MCF 10A (cell line): ENCODE measurements around the gene KCNE3. TPM values are rescaled to one million over a fixed set of nuclear protein-coding genes. Genes with fewer than 3 reads are reported as not detected.
A peak's percentile ranks its signal among the peaks of the same experiment; 100 is the strongest.

Source experiments
- BruUV-seq: library from RNA; stranded (reverse); fragments of 400-500 nt; replicated peaks from 2 replicates; lab custom pipeline; 2021; lab: Mats Ljungman, UMichigan
- CTCF ChIA-PET: fragments of 300-600 bp; sonication (Branson Sonifier 250); formaldehyde crosslinking; extraction: SDS; loops from one replicate; lab custom pipeline; 2021; ENCODE audit warnings: antibody characterized with exemption, inconsistent platforms; lab: Yijun Ruan, JAX
- POLR2A ChIA-PET: fragments of 300-600, 350-650 bp; sonication (Branson Sonifier 250); formaldehyde crosslinking; extraction: SDS; loops from one replicate; lab custom pipeline; 2020; ENCODE audit warnings: antibody characterized with exemption, inconsistent platforms; lab: Yijun Ruan, JAX
- DNase-seq: peaks from one replicate; pipeline ENCODE4 v3.0.0-alpha.2; 2018; ENCODE audit not compliant: unreplicated experiment
- H3K27ac Mint-ChIP-seq: one replicate; pipeline ENCODE4 v1.8.0; 2022; ENCODE audit warnings: mild to moderate bottlenecking, low read depth, mixed read lengths; ENCODE audit not compliant: unreplicated experiment
- H3K27me3 Mint-ChIP-seq: one replicate; pipeline ENCODE4 v1.8.0; 2022; ENCODE audit warnings: mixed read lengths; ENCODE audit not compliant: insufficient read depth, unreplicated experiment
- H3K36me3 Mint-ChIP-seq: one replicate; pipeline ENCODE4 v1.8.0; 2022; ENCODE audit warnings: mild to moderate bottlenecking, moderate library complexity, mixed read lengths; ENCODE audit not compliant: insufficient read depth, unreplicated experiment
- H3K4me1 Mint-ChIP-seq: one replicate; pipeline ENCODE4 v1.8.0; 2022; ENCODE audit warnings: mixed read lengths; ENCODE audit not compliant: insufficient read depth, unreplicated experiment
- H3K4me3 Mint-ChIP-seq: one replicate; pipeline ENCODE4 v1.8.0; 2022; ENCODE audit warnings: mild to moderate bottlenecking, moderate library complexity, mixed read lengths; ENCODE audit not compliant: unreplicated experiment
- H3K9me3 Mint-ChIP-seq: one replicate; pipeline ENCODE4 v1.8.0; 2022; ENCODE audit warnings: mixed read lengths; ENCODE audit not compliant: unreplicated experiment
- CTCF ChIP-seq: fragments of 200-600 bp; IDR thresholded peaks from one replicate; pipeline ENCODE4 v1.8.0; 2022; ENCODE audit warnings: antibody characterized with exemption, mild to moderate bottlenecking; ENCODE audit not compliant: unreplicated experiment
- intact Hi-C: fragments of 100-400 bp; cut with micrococcal nuclease; formaldehyde crosslinking; loops from 2 replicates; pipeline ENCODE4 v1.14.1; 2022
- total RNA-seq: library from RNA; stranded (reverse); gene quantifications from 2 replicates; pipeline ENCODE4 v1.2.3, GENCODE V29; 2022

Gene KCNE3
- total RNA-seq, 1 experiment from 2014 or later: not detected

- H3K27ac Mint-ChIP-seq: peak overlapping the region; percentile 100
- ChIA-PET CTCF (interaction anchor here (1.1 to 1.2 kb wide), 3 partner anchors 10 to 67 kb away, joined by 4 to 6 read pairs (median 4); partner anchors contain the start of gene LIPT2), POLR2A (interaction anchor here (0.6 to 1.8 kb wide), 6 partner anchors 10 to 510 kb away, joined by 3 to 58 read pairs (median 3); partner anchors contain the start of genes LIPT2 and POLD3)
- no peaks in the 10 kb centered on the region for H3K27me3 Mint-ChIP-seq
- H3K4me1 Mint-ChIP-seq: peaks cover 9% of the 10 kb centered on the region
- no TSS peak for BruUV-seq
- no peak for TF ChIP-seq CTCF
- intact Hi-C loops: no loop called here
- DNase-seq: peak; percentile 11
- H3K36me3 Mint-ChIP-seq: no peaks in the 10 kb centered on the region
- peaks cover 7% of the 10 kb centered on the region for H3K9me3 Mint-ChIP-seq
- H3K4me3 Mint-ChIP-seq: peak overlapping the region; percentile 75
These were observed 36.8 kb upstream of the KCNE3 start for GRCh38 chr11:74504100-74504691.

- Mint-ChIP-seq H3K36me3 (no peaks in the 10 kb centered on the region), H3K27ac (no peak overlapping the region), H3K27me3 (no peaks in the 10 kb centered on the region), H3K4me3 (no peak overlapping the region), H3K9me3 (no peaks in the 10 kb centered on the region), H3K4me1 (peaks cover 11% of the 10 kb centered on the region)
- no peak for TF ChIP-seq CTCF
- intact Hi-C loops: no loop called here
- DNase-seq: no peak
- ChIA-PET POLR2A (interaction anchor here (1.5 to 3.1 kb wide), 11 partner anchors 8 to 98 kb away, joined by 3 to 58 read pairs (median 15); partner anchors contain the start of genes PGM2L1 and POLD3), CTCF (interaction anchor here (0.5 to 2.5 kb wide), 3 partner anchors 9 to 99 kb away, joined by 3 to 10 read pairs (median 4); no protein-coding TSS in a partner anchor)
- no TSS peak for BruUV-seq
These were observed 27.6 kb upstream of the KCNE3 start for GRCh38 chr11:74494916-74495315.

GRCh38 chr11:74493791-74494630, 26.7 kb upstream of the KCNE3 start:
- Mint-ChIP-seq H3K36me3 (no peaks in the 10 kb centered on the region), H3K4me1 (peaks cover 11% of the 10 kb centered on the region), H3K27ac (peak overlapping the region; percentile 67), H3K4me3 (peak overlapping the region; percentile 82), H3K9me3 (no peaks in the 10 kb centered on the region), H3K27me3 (no peaks in the 10 kb centered on the region)
- POLR2A ChIA-PET: interaction anchor here (0.6 to 3.1 kb wide), 29 partner anchors 9 to 715 kb away, joined by 3 to 58 read pairs (median 4); partner anchors contain the start of genes C2CD3, COA4, PAAF1 and PGM2L1
- intact Hi-C loops: no loop called here
- DNase-seq: peak; percentile 91
- TF ChIP-seq CTCF: no peak
- BruUV-seq: TSS peak; percentile 20
- CTCF ChIA-PET: interaction anchor here (0.5 to 2.5 kb wide), 10 partner anchors 8 to 239 kb away, joined by 3 to 12 read pairs (median 4); no protein-coding TSS in a partner anchor
